CD1c-positive myeloid dendritic cell (primary cell): ENCODE measurements around the gene C16orf86.

Experiments used
- DNase-seq: peaks from one replicate; pipeline ENCODE4 v3.0.0-alpha.2; 2016; ENCODE audit errors: extremely low spot score

The C16orf86 gene

GRCh38 chr16:67666559-67667452 lies at the start of gene C16orf86, which contains the start of gene ENKD1:
TSS of gene C16orf86 (plus strand) at chr16:67666814. CDS start at chr16:67666971, 157 bp downstream.
TSS of gene ENKD1 (minus strand) at chr16:67666750. CDS start at chr16:67666442, 308 bp downstream.
- DNase-seq, result peak; percentile 88

- DNase-seq, result no peak
Observed at GRCh38 chr16:67628216-67628615, 38.4 kb upstream of the C16orf86 start.

GRCh38 chr16:67632415-67633172 lies 34.0 kb upstream of the C16orf86 start:
- no peak for DNase-seq

- no peak for DNase-seq
Observed at GRCh38 chr16:67636713-67637112, 29.9 kb upstream of the C16orf86 start.

GRCh38 chr16:67637625-67638024 lies 29.0 kb upstream of the C16orf86 start:
- DNase-seq, result no peak

- DNase-seq, result no peak
Observed at GRCh38 chr16:67641779-67642708, 24.6 kb upstream of the C16orf86 start.

GRCh38 chr16:67644038-67644437 lies 22.6 kb upstream of the C16orf86 start:
- no peak for DNase-seq

- DNase-seq, result no peak
Observed at GRCh38 chr16:67645397-67646121, 21.1 kb upstream of the C16orf86 start.

GRCh38 chr16:67647111-67647651 lies 19.4 kb upstream of the C16orf86 start:
- DNase-seq, result no peak

- DNase-seq, result no peak
Observed at GRCh38 chr16:67647681-67648080, 18.9 kb upstream of the C16orf86 start.

- DNase-seq, result no peak
Observed at GRCh38 chr16:67648088-67648763, 18.4 kb upstream of the C16orf86 start.

- no peak for DNase-seq
Observed at GRCh38 chr16:67648764-67649407, 17.7 kb upstream of the C16orf86 start.

- DNase-seq, result no peak
Observed at GRCh38 chr16:67649494-67649931, 17.1 kb upstream of the C16orf86 start.

- no peak for DNase-seq
Observed at GRCh38 chr16:67650023-67650422, 16.6 kb upstream of the C16orf86 start.

- no peak for DNase-seq
Observed at GRCh38 chr16:67651039-67651438, 15.6 kb upstream of the C16orf86 start.

GRCh38 chr16:67651847-67652246 lies 14.8 kb upstream of the C16orf86 start:
- no peak for DNase-seq

GRCh38 chr16:67652578-67653127 lies 14.0 kb upstream of the C16orf86 start:
- DNase-seq, result peak; percentile 23

GRCh38 chr16:67653128-67653788 lies 13.4 kb upstream of the C16orf86 start:
- DNase-seq, result no peak
